GM19467 (cell line): ENCODE data around the gene PELI1.
A peak's percentile ranks its signal among the peaks of the same experiment; 100 is the strongest.

Experiments
- ATAC-seq: cut with Tn5 transposase; IDR thresholded peaks from one replicate; pipeline ENCODE4 v1.9.1; 2021; ENCODE audit warnings: mild to moderate bottlenecking, moderate library complexity; ENCODE audit not compliant: unreplicated experiment

Gene PELI1

GRCh38 chr2:64162516-64162915, 18.3 kb upstream of the PELI1 start:
- ATAC-seq = no peak

- ATAC-seq = no peak
Observed at GRCh38 chr2:64157792-64158191, 13.6 kb upstream of the PELI1 start.

GRCh38 chr2:64153811-64154210, 9.6 kb upstream of the PELI1 start:
- no peak for ATAC-seq

- no peak for ATAC-seq
Observed at GRCh38 chr2:64151476-64151875, 7.3 kb upstream of the PELI1 start.

GRCh38 chr2:64145714-64146113, 1.5 kb upstream of the PELI1 start:
- ATAC-seq = no peak

GRCh38 chr2:64145119-64145518, 899 bp upstream of the PELI1 start:
- no peak for ATAC-seq

GRCh38 chr2:64143169-64144056, 807 bp downstream of the PELI1 start:
- ATAC-seq = peak; percentile 14

GRCh38 chr2:64142741-64143168, 1.5 kb downstream of the PELI1 start:
- no peak for ATAC-seq

- no peak for ATAC-seq
Observed at GRCh38 chr2:64141674-64142405, 2.4 kb downstream of the PELI1 start.

- no peak for ATAC-seq
Observed at GRCh38 chr2:64140665-64141200, 3.5 kb downstream of the PELI1 start.

GRCh38 chr2:64139956-64140355, 4.3 kb downstream of the PELI1 start:
- ATAC-seq = no peak

GRCh38 chr2:64137996-64138395, 6.2 kb downstream of the PELI1 start:
- no peak for ATAC-seq

GRCh38 chr2:64137567-64137966, 6.7 kb downstream of the PELI1 start:
- no peak for ATAC-seq

- no peak for ATAC-seq
Observed at GRCh38 chr2:64135421-64135820, 8.8 kb downstream of the PELI1 start.

GRCh38 chr2:64134813-64135212, 9.4 kb downstream of the PELI1 start:
- ATAC-seq = no peak

GRCh38 chr2:64133828-64134227, 10.4 kb downstream of the PELI1 start:
- ATAC-seq = no peak

- no peak for ATAC-seq
Observed at GRCh38 chr2:64133354-64133753, 10.9 kb downstream of the PELI1 start.

- no peak for ATAC-seq
Observed at GRCh38 chr2:64130333-64130732, 13.9 kb downstream of the PELI1 start.

- no peak for ATAC-seq
Observed at GRCh38 chr2:64128943-64129391, 15.3 kb downstream of the PELI1 start.

GRCh38 chr2:64128406-64128805, 15.8 kb downstream of the PELI1 start:
- ATAC-seq = no peak

GRCh38 chr2:64127119-64127518, 17.1 kb downstream of the PELI1 start:
- ATAC-seq = no peak

- ATAC-seq = no peak
Observed at GRCh38 chr2:64126601-64127000, 17.6 kb downstream of the PELI1 start.
